GM18868 (cell line): ENCODE data around the gene HMBS.
A peak's percentile ranks its signal among the peaks of the same experiment; 100 is the strongest.

Source experiments
- ATAC-seq: cut with Tn5 transposase; IDR thresholded peaks from one replicate; pipeline ENCODE4 v1.9.1; 2021; ENCODE audit warnings: mild to moderate bottlenecking, moderate library complexity; ENCODE audit not compliant: unreplicated experiment

HMBS gene

DNA sequence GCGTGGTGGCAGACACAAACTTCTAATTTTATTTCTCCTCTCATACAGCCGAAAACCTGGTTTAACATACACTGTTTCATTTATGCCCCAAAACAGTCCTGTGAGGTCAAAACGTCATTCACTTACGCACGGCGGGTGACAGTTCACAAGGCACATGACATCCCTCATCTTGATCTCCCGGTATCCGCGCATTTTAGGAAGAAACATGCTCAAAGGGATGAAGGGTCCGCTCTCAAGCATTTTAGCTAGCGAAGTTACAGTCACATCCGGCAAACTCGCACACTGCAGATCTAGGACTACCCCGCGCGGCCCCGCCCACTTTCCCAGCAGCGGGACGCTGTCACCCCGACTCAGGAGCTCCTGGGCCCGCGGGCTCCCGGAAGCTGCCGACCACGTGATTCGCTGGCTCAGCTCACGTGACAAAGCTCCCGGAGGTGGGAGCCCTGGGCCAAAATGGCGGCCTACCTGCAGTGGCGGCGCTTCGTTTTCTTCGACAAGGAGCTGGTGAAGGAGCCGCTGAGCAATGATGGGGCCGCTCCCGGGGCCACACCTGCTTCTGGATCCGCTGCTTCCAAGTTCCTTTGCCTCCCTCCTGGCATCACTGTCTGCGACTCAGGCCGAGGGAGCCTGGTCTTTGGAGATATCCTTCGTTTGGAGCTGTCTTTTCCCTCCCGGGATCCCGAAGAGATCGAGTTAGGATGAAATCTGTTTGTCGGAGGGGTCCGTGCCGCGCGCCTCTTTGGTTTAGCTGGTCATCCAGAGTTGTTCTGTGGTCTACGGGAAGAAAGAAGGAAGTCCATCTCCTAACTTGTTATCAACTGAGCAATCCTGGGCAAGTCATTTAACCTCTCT is 17.1 kb upstream of the HMBS start, which contains the start of gene VPS11:
VPS11 (plus strand) TSS at position 448 of the 852 bp plus-strand sequence; CDS start at position 454, 6 bp downstream.
- ATAC-seq: peak; percentile 96

DNA sequence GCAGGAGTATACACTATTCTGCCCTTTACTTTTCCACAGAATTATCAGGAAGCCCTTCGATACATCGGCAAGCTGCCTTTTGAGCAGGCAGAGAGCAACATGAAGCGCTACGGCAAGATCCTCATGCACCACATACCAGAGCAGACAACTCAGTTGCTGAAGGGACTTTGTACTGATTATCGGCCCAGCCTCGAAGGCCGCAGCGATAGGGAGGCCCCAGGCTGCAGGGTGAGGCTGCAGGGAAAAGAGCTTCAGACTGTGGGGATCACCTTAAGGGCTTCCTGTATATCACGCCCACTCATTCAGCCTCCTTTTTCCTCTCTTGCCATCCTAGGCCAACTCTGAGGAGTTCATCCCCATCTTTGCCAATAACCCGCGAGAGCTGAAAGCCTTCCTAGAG is 6.8 kb upstream of the HMBS start:
- no peak for ATAC-seq

DNA sequence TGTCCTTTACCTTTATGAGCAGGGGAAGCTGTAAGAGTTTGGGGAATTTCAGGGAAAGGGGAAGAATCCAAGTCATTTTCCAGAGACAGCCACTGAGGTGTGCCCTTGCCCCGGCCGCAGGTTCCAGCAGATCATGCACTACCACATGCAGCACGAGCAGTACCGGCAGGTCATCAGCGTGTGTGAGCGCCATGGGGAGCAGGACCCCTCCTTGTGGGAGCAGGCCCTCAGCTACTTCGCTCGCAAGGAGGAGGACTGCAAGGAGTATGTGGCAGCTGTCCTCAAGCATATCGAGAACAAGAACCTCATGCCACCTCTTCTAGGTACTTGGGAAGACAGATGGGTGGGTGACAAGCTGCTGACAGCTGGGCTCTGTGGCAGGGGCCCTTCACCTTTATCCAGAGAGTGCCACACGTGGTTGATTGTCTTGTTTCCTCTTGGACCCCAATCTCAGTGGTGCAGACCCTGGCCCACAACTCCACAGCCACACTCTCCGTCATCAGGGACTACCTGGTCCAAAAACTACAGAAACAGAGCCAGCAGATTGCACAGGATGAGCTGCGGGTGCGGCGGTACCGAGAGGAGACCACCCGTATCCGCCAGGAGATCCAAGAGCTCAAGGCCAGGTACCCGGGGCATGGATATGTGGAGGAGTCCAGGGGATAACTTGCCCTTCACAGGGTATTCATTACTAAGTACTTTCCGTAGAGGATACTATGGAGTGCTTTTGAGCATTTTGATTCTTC is 5.8 kb upstream of the HMBS start:
- no peak for ATAC-seq

DNA sequence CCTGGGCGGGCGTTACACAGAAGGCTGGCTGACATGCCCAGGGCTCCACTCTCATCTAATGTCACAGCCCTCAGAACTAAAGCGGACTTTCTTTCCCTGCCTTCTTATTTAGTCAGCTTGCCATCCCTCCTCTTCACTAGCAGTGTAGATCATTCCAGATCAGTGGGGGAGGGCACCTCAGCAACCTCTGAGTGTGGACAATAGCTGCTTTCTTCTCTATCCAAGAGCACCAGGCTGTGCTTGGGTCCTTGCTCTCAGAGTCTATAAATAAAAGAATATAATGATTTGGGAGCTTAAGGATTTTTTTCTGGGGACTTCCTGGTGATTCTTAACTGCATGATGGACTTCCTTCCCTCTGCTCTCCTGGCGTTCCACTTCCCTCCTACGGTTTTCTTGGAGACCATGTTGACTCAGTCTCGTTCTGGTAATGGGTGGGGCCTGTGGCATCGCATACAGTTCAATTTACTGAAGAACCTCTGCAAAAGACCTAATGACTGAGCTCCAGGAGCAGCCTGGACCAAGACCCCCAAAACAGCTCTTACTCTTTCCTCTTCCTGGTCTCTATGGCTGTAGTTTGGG is 2.9 kb upstream of the HMBS start:
- no peak for ATAC-seq

DNA sequence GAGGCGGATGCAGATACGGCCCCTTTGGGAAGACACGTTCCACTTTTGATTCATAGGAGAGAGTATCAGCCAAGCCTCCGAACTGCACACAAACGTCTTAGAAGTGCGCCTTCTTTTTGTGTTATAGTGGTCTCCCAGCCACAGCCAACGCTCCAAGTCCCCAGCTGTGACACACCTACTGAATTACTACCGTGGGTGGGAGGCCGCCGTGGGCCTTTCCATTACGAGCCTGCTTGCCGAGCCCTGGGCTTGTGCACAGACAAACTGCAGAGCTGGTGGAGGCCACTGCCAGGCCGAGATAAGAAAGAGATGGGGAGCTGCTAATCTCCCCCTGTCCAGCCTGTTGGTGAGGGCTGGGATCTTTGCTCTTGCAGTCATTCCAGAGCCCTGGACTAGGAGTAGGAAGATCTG is 761 bp downstream of the HMBS start:
- ATAC-seq: no peak

DNA sequence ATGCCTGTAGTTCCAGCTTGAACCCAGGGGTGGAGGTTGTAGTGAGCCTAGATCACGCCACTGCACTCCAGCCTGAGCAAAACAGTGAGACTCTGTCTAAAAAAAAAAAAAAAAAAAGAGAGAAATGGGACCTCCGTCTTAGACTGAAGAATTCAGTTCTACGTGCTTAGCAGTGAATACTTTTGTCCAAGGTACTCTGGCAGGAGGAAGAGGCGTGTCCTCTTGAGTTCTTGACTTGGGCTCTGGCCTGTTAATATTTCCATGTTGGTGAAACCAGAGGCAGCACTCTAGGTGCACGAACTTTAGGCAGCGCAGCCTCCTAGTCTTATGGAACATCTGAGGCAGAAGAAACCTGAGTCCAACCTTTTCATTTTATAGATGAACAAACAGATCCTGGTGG is 2.4 kb downstream of the HMBS start:
- ATAC-seq: no peak

DNA sequence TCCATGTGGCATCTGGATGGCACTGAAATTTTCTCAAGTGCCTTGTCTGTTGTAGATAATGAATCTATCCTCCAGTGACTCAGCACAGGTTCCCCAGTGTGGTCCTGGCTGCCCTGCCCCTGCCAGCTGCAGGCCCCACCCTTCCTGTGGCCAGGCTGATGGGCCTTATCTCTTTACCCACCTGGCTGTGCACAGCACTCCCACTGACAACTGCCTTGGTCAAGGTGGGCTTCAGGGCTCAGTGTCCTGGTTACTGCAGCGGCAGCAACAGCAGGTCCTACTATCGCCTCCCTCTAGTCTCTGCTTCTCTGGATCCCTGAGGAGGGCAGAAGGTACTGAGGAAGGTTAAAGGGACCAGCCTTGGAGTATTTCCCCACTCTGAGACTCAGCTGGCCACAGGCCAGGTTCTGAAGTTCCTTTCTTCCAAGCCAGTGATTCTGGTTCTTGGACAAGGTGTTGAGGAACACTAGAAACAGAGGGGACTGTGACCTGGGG is 3.1 kb downstream of the HMBS start:
- no peak for ATAC-seq

DNA sequence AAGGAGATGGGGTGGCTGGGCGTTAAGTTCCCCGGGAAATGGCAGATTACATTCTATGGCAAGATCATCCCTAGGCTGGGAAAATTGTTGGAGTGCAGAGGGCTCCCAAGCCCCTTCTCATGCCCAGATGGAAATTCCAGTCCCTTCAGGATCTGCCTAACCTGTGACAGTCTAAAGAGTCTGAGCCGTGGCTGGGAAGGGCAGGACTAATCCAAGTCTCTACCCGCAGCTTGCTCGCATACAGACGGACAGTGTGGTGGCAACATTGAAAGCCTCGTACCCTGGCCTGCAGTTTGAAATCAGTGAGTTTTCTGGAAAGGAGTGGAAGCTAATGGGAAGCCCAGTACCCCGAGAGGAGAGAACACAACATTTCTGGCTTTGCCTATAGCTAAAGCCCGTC is 3.7 kb downstream of the HMBS start:
- no peak for ATAC-seq

DNA sequence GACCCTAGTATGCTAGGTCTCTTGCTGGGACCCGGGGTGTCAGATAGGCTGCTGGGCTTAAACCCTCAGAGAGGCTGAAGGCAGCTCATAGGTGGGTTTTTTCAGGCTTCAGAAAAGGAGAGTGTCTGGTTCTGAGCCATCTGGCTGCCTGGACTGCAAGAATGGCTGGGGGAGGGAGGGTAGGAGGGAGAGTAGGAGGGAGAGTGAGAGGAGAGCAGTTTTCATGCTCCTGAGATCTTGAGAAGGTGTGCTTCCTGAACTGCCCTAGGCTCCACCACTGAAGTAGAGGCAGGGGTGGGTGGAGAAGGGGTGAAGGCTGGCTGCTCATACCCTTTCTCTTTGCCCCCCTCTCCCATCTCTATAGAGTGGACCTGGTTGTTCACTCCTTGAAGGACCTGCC is 4.6 kb downstream of the HMBS start:
- no peak for ATAC-seq

DNA sequence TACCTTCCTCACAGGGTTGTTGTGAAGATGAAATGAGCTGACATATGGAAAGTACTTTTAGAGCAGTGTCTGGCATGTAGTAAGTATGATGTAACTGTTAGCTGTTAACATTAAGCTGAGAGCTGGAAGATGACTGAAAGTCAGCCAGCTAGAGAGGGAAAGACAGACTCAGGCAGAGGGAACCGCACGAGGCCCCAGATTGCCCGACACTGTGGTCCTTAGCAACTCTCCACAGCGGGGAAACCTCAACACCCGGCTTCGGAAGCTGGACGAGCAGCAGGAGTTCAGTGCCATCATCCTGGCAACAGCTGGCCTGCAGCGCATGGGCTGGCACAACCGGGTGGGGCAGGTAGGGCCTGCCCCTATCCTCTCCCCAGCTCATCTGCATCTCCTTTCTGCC is 6.5 kb downstream of the HMBS start:
- ATAC-seq: no peak

DNA sequence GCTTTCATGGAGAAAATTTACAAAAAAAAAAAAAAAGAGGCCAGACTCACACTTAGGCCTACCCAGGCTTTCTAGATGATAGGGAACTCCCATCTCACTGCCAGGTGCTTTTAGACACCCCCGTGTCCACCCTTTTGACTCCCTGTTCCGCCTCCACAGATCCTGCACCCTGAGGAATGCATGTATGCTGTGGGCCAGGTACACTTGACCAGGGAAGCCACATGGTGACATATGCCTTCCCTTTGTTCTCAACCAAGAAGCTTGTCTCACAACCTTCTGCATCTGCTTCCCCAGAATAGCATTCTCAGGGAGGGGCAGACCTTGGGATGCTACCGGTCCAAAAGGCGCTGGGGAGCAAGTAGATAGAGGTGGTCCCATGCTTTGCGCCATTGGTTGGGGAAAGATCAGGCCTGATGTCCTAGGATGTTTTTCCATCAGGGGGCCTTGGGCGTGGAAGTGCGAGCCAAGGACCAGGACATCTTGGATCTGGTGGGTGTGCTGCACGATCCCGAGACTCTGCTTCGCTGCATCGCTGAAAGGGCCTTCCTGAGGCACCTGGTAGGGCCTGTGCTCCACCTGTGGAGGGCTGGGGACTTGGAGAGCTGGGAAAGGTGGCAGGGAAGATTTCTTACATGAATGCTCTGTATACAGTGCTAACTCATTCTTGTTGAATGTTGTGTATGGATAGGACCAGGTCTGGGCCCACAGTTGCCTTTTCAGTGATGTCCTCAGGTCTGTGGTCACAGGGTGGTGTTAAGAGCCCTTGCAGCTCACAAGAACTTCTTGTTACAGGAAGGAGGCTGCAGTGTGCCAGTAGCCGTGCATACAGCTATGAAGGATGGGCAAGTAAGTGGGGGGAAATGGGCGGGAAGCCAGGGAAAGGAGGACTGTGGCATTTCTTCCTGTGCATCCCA is 7.5 kb downstream of the HMBS start:
- ATAC-seq: no peak

DNA sequence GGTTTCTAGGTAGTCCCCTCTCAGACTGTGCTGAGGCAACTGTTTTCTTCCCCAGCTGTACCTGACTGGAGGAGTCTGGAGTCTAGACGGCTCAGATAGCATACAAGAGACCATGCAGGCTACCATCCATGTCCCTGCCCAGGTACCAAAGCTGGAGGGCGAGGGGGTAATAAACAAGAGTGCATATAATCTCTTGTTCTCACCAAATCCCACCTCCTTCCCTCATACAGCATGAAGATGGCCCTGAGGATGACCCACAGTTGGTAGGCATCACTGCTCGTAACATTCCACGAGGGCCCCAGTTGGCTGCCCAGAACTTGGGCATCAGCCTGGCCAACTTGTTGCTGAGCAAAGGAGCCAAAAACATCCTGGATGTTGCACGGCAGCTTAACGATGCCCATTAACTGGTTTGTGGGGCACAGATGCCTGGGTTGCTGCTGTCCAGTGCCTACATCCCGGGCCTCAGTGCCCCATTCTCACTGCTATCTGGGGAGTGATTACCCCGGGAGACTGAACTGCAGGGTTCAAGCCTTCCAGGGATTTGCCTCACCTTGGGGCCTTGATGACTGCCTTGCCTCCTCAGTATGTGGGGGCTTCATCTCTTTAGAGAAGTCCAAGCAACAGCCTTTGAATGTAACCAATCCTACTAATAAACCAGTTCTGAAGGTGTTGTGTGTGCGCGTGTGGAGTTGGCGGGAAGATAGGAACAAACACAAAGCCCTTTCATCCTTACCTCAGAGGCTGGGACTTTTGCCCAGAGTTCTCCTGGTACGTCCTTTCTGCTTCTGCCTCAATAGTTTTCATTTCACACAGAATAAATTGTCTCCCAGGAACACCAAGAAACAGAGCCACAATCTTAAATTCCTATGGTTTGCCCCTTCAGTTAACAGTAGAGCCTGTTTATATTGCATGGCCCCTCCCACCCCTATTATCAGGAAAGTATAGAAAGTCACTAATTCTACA is 8.5 kb downstream of the HMBS start:
- ATAC-seq: no peak

DNA sequence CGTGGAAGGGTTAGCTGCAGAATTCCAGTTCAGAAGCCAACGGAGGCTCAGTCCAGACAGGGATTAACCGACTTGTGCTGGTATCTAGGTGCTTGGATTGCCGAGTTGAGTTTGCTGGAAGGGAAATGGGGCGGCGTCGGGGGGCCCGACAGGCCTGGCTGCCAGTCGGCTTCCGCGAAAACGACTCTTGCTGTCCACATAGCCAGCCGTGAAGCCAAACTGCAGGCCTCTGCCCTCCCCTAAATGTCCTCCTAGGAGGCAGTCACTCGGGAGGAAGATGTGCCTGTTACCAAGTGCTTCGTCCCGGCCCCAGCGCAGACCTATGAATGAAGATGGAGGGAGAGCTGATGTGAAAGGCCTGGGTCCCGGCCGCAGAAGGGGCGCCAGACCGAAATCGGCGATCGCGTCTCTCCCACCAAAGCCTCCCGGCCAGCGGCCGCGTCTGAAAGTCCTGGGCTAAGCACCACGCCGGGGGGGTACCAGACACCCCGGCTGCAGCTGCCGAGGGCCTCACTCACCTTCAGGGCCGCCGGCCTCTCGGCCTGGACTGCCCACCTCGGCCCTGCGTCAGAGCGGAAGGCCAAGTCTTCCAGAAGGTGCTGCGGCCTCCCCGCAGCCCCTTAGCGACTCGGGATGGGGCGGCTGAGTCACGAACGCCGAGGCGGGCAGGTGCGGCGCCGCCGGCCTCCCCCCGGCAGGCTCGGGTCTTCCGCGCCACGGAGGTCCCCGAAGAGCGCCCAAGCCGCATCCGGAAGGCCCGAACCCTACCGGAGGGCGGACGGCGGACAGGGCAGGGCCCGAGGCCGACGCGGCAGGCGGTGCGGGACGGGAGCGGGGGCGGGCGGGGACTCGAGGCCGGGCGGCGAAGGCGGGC is 9.5 kb downstream of the HMBS start:
- peak; percentile 2 for ATAC-seq

DNA sequence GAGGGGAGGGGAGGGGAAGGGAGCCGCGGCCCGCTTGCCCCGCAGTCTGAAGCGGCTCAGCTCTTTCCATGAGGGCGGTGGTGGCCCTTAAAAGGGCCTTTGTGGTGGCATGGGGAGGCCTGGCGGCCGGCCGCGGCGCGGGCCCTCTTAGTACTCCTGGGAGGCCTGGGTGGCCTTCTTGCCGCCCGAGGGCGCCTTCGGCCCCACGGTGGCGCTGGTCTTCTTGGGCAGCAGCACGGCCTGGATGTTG is 10.1 kb downstream of the HMBS start:
- peak; percentile 41 for ATAC-seq

DNA sequence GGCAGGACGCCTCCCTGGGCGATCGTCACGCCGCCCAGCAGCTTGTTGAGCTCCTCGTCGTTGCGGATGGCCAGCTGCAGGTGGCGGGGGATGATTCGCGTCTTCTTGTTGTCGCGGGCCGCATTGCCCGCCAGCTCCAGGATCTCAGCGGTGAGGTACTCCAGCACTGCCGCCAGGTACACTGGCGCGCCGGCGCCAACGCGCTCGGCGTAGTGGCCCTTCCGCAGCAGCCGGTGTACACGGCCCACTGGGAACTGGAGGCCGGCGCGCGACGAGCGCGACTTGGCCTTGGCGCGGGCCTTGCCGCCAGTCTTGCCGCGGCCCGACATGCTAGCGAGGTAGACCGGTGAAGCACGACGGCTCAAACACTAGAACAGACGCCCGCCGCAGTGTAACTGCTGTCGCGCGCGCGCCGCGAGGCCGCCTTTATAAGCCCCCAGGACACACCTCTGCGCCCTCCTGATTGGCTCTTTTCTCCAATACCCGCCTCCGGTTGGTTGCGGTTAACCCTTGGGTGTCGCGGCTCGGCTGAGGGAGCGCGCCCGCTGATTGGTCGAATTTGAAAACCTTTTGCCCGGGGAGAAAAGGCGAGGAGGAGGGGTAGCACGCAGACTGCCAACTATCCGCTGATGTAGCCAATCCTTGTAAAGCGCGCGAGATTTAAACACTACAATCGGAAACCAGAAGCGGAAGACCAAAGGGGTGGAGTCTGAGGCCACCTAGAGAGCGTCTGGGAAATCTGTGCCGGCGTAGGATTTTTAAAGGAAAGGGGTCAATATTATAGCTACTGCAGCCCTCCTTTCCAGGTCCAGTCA is 10.6 kb downstream of the HMBS start:
- peak; percentile 83 for ATAC-seq

DNA sequence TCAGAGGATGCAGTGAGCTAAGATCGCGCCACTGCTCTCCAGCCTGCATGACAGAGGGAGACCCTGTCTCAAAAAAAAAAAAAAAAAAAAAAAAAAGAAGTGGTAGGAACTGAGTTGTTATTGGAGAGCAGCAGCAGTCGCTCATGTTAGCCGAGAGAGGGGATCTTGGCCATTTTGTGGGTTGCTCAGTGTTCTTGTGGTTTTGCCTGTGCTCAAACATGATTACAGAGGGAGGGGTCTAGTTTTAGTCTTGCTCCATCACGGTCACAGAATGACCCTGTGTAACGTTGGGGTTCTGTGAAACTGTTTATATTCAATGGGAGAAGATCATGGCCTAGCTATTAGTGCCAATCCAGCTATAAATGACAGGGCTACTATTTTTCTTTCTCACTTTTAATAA is 15.0 kb downstream of the HMBS start:
- no peak for ATAC-seq

DNA sequence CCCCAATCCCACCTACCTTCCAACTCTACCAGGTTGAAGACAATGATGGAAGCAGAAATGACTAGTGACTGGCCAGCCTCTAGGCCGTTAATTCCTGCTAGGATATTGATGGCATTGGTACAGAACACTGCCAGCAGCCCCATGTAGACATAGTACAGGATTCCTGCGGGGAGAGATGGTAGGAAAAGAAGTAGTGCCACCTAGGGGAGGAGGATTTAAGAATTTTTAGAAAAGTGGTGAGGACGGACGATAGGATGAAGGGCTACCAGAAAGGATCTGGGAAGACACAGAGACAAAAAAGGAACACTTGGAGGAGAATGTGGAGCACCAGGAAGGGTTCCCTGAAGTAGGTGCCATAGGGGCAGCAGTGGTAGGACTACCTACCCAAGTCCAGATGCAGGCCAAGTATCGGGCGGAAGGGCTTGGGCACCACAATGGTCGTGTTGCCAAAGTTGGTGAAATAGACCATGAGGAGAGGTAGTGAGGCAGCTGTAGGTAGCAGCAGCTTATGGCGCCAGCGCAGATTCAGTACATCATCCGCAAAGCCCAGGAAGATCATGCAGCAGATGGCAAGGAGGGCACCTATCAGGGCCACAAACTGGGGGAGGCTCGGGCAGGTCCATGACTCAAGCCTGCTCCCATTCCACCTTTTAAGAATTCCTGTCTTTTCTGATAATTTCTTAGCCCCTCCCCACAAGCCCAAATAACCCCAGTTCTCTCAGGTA is 15.7 kb downstream of the HMBS start:
- ATAC-seq: no peak
